Lower lobe of right lung (tissue), 2 donors: ENCODE data around the gene SERPINA5. TPM values are rescaled to one million over a fixed set of nuclear protein-coding genes. Genes with fewer than 3 reads are reported as not detected.

Source experiments
- ATAC-seq, 2 donors: fragments of 200-7000 bp; cut with Tn5 transposase; one replicate each; pipeline ENCODE4 v1.9.1; 2020 to 2022; ENCODE audit warnings: mild to moderate bottlenecking in 2 of 2, moderate library complexity in 2 of 2
- DNase-seq: peaks from one replicate; pipeline ENCODE4 v3.0.0-alpha.2; 2020
- H3K27ac ChIP-seq: fragments of 200-600 bp; one replicate; pipeline ENCODE4 v1.8.0; 2022
- H3K27me3 ChIP-seq: fragments of 200-600 bp; one replicate; pipeline ENCODE4 v1.8.0; 2022; ENCODE audit warnings: low read depth
- H3K36me3 ChIP-seq: fragments of 200-600 bp; one replicate; pipeline ENCODE4 v1.8.0; 2022; ENCODE audit warnings: mild to moderate bottlenecking
- H3K4me1 ChIP-seq: fragments of 200-600 bp; one replicate; pipeline ENCODE4 v1.8.0; 2022
- H3K4me3 ChIP-seq: fragments of 200-600 bp; one replicate; pipeline ENCODE4 v1.8.0; 2022; ENCODE audit warnings: mild to moderate bottlenecking
- H3K9me3 ChIP-seq: fragments of 200-600 bp; one replicate; pipeline ENCODE4 v1.8.0; 2022
- CTCF ChIP-seq: fragments of 200-600 bp; IDR thresholded peaks from one replicate; pipeline ENCODE4 v1.8.0; 2022; ENCODE audit warnings: antibody characterized with exemption, mild to moderate bottlenecking
- intact Hi-C: fragments of 100-400 bp; cut with DNase I; formaldehyde crosslinking; loops from one replicate; pipeline ENCODE4 v1.11.0; 2022
- total RNA-seq: library from RNA; stranded (reverse); fragmentation: NEBNext Ultra II Directional; extraction: Animal tissue kit (Norgen Biotek cat#: 25700); gene quantifications from one replicate; pipeline ENCODE4 v1.2.1, GENCODE V29; 2021
- donor health status: DM: no; HTN: yes; CAD: no; lungs with severe emphysema.

The SERPINA5 gene
- total RNA-seq, 1 donor from 2014 or later, result 0.56 TPM

- DNase-seq, result no peak
- Histone ChIP-seq H3K9me3 (no peaks in the 10 kb centered on the region), H3K27me3 (no peaks in the 10 kb centered on the region), H3K4me1 (peaks cover 14% of the 10 kb centered on the region), H3K27ac (no peak overlapping the region), H3K4me3 (no peak overlapping the region), H3K36me3 (no peaks in the 10 kb centered on the region)
- ATAC-seq, result peak; percentile 66 to 76
- intact Hi-C loops, result no loop called here
- no peak for TF ChIP-seq CTCF
These were observed 17.8 kb downstream of the SERPINA5 start for GRCh38 chr14:94598816-94599655.

- Histone ChIP-seq H3K9me3 (no peaks in the 10 kb centered on the region), H3K36me3 (no peaks in the 10 kb centered on the region), H3K4me3 (no peak overlapping the region), H3K27ac (no peak overlapping the region), H3K27me3 (no peaks in the 10 kb centered on the region), H3K4me1 (peaks cover 14% of the 10 kb centered on the region)
- TF ChIP-seq CTCF, result no peak
- intact Hi-C loops, result no loop called here
- ATAC-seq, result no peak
- no peak for DNase-seq
These were observed 18.4 kb downstream of the SERPINA5 start for GRCh38 chr14:94599656-94600004.

GRCh38 chr14:94600148-94600545 is 18.9 kb downstream of the SERPINA5 start:
- no peaks in the 10 kb centered on the region for H3K27me3 ChIP-seq
- no peak for TF ChIP-seq CTCF
- DNase-seq (no peak), ATAC-seq (no peak)
- H3K4me1 ChIP-seq, result peaks cover 14% of the 10 kb centered on the region
- H3K36me3 ChIP-seq, result no peaks in the 10 kb centered on the region
- H3K9me3 ChIP-seq, result no peaks in the 10 kb centered on the region
- intact Hi-C loops, result no loop called here
- H3K4me3 ChIP-seq, result no peak overlapping the region
- no peak overlapping the region for H3K27ac ChIP-seq

- no peak for TF ChIP-seq CTCF
- Histone ChIP-seq H3K27me3 (no peaks in the 10 kb centered on the region), H3K9me3 (no peaks in the 10 kb centered on the region), H3K4me3 (no peak overlapping the region), H3K36me3 (no peaks in the 10 kb centered on the region), H3K4me1 (peaks cover 14% of the 10 kb centered on the region), H3K27ac (no peak overlapping the region)
- DNase-seq (no peak), ATAC-seq (peak; percentile 36 to 59)
- intact Hi-C loops, result no loop called here
These were observed 20.7 kb downstream of the SERPINA5 start for GRCh38 chr14:94601884-94602391.

- no peak for DNase-seq
- Histone ChIP-seq H3K27ac (no peak overlapping the region), H3K4me1 (peaks cover 14% of the 10 kb centered on the region)
These were observed 21.5 kb downstream of the SERPINA5 start for GRCh38 chr14:94602722-94603121.

More at GRCh38 chr14:94602722-94603121, 21.5 kb downstream of the SERPINA5 start:
- H3K9me3 ChIP-seq, result no peaks in the 10 kb centered on the region
- H3K36me3 ChIP-seq, result no peaks in the 10 kb centered on the region
- H3K4me3 ChIP-seq, result no peak overlapping the region
- H3K27me3 ChIP-seq, result no peaks in the 10 kb centered on the region
- no peak for ATAC-seq
- no peak for TF ChIP-seq CTCF
- intact Hi-C loops, result no loop called here
